Measurements from ENCODE around the gene SLC35A2.

The SLC35A2 gene

DNA sequence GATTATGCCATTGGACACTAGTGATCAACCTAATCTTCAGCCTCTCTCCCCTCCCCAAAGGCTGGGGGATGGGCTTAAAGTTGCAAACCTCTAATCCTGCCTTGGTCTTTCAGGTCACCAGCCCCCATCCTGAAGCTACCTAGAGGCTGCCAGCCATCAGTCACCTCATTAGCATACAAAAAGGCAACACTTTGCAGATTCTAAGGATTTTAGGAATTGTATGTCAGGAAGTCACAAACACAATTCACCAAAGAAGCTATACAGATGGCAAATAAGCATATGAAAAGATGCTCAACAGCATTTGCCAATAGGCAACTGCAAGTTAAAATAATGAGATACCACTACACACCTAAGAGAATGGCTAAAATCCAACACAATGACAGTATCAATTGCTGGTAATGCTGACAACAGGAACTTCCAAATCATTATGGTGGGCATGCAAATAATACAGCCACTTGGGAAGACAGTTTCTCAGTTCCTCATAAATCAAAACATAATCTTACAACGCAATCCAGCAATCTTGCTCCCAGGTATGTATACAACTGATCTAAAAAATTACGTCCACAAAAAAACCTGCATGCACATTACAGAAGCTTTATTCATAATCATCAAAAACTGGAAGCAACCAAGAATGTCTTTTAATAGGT lies 16.4 kb upstream of the SLC35A2 start:
- no peak for DNase-seq

DNA sequence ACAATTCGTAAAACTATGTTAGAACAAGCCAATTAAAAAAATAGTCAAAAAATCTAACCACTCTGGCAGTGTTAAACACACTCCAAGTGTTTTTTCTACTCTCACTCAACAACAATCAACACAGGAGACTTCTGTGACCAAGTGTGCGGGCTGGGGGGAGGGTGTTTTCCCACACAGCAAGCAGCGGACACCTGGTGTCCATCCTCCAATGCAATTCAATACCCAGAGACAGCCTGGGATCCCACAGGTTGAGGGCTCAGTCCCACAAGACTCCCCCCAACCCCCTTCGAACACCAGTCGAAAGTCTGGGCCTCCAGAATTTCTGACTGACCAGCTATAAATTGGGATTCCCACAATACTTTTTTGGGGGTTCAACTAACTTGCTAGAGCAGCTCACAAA lies 15.7 kb upstream of the SLC35A2 start:
- no peak for DNase-seq

DNA sequence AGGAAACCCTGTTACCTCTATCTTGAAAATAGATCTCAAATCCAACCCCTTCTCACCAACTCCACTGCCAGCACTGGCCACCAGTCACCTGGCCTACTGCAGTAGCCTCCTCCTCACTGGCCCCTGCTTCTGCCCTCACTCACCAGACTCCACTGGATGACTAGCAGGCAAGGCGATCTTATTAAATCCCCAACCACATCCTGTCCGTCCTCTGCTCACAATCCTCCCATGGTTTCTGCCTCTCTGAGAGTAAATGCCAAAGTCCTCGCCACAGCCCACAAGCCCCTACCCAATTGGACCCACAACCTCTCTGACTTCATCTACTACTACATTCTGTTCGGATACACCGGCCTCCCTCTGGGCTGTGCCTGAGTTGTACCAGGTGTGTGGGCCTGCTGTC lies 12.8 kb upstream of the SLC35A2 start:
- DNase-seq, result no peak

DNA sequence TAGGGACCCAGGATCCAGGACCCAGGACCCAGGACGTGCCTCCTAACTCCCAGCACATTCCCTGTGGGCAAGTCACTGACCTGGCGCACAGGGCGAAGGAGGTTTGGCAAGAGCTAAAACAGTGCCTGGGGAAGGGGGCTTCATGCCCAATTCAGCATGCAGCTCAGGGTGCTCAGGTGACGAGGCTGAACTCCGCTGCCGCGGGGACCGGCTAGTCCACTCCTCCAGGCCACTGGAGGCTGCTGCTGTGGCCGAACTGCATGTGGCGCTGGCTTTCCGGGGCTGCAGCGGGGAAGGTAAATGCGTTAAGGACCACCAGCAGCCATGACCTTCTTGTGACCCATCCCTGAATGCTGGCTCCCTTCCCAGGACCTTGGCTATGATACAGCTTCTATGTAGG lies 12.3 kb upstream of the SLC35A2 start:
- DNase-seq, result no peak

DNA sequence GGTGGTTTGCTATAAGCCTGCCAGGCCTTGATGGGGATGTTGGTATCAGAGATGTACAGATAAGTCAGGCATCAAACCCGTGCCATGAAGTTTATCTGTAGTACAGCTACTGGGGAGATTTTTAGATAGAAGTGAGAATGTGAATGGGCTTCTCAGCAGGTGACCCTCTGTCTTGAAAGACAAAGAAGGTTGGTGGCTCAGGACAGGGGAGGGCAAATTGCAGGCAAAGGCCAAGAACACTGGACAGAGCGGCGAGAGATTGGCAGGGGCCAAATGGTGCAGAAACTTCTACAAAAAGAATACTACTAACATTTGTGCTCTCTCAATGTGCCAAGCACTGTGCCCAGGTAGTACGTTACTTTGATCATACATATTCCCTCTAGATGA lies 9.3 kb upstream of the SLC35A2 start:
- DNase-seq, result no peak

DNA sequence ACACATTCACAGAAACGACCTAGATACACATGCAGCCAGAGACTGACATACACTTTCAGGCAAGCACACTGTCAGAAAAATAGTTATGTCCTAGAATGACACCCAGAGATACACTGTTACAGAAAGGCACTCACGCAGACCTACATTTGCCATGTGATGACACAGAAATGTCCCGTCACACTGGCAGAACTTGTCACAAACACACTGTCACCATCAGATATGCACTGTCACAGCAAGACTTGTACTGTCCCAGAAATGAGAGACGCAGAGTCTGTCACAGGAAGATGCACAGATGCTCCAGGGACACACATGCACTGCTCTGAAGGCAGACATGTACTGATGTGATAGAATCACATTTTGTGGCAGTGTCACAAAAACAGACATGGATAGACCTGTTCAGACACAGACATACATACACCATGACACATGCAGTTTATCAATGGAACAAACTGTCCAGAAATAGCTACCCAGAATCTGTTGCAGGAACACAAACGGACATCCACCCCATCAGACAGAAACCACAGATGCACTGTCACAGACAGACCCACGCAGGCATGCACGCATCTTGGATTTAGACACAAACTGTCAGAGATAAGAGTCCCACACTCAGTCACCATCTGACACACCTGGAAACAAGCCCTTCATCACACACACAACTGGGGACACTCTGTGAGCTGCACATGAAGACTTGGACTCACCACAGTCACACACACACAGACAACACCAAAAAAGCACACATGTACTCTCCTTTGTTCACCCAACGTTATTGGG lies 8.7 kb upstream of the SLC35A2 start:
- DNase-seq, result no peak

DNA sequence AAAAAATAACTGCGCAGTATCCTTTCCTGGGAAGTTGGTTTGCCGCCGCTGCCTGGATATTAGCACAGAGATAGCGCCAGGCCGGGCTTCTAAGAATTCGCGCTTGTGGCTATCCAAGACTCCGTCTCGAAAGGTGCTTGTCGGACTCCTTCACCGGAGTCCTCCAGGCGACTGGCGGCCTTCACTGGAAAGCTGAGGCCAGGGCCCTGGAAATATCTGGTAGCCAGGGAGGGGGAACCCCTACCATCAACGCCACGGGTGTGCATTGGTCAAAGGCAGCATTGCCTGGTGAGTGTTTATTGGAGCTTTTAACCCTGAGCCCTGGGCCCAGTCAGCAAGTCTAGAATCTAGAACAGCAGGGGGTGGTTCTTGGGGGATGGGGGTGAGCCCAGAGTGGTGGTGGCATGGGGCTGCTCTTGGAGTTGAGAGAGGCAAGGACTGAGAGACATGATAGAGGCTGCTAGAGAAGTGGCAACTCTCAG lies 8.0 kb upstream of the SLC35A2 start:
- no peak for DNase-seq

DNA sequence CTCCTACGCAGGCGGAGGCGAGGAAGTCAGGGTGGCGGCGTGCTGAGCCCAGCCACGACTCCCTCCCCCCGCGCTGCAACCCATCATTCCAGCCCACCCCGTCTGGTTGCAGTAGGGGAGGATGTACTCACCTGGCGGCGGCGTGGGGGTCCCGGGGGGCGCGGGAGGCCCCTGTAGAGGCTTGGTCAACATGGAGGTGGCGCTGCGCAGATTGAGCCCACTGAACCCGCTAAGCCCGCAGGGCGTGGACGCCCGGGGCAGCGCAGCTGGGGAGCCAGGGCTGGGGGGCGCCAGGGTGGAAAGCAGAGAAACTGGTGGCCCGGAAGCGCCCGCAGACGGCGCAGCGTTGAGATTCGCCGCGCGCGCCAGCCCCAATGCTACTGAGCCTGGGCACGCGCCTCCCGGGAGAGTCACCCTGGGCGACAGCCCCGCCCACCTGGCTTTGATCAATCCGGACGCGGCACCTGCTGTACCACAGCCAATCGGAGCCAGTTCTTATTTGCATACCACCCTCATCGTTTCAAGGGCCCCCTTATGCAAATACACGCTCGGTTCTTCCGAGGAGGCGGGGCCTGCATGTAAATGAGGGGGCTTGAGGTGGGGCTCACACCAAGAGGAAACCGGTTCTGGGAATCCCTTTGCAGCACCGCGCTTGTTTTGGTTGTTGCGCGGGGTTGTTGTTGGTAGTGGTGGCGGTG lies 7.3 kb upstream of the SLC35A2 start, which contains the start of gene PIM2:
Gene PIM2 (minus strand): TSS at position 382 of the 698 bp plus-strand sequence. CDS start 190 bp downstream, at position 192.
- DNase-seq, result peak; percentile 76

DNA sequence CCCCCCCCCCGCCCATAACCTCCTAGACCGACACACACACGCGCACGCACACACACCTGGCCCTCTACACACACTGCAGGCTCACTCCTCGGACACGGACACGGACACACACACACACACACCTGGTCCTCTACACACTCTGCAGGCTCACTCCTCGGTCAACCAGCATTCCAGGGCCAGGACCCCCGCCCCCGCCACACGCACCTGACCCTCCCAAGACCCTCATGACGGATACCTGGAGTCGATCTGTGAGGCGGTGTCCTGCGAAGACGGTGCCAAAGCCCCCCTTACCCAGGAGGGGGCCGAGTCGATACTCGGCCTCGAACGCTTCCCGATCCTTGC lies 6.8 kb upstream of the SLC35A2 start:
- DNase-seq, result no peak

DNA sequence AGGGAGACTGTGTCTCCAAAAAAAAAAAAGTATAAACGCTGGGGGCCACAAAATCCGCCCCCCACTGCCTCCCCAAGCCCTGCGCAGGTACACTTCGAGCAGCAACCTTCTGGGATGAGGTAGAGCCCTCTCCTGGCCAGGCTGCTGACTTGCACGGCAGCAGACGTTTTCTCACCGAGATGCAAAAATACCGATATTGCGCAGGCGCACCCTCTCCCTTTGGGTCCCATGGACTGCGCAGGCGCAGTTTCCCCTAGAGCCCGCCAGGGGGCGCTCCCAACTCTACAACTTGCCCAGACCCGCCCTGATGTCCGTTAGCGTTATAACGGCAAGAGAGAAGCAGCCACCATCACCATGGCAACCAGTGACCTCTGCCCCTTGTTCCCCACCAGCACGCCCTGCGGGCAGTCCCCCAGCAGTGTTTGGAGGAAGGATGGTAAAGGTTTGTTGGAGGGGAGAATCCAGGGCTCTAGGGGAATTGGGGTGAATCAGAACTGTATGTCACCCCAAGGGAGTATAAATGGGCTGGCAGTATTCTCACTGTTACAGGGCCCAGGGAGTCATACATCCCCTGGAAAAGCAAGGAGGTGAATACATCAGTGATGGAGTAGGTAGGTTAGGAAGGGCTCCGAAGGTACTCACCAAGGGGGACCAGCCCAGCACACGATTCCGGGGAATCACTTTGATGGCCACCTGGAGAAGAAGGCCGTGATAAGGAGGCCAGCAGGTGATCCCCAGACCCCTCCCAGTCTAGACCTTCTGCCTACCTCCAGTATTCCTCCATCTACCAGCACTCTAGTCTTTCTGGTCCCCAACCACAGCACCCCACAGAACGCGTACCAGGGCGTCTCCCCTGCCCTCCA lies 5.9 kb upstream of the SLC35A2 start:
- DNase-seq, result peak; percentile 85

DNA sequence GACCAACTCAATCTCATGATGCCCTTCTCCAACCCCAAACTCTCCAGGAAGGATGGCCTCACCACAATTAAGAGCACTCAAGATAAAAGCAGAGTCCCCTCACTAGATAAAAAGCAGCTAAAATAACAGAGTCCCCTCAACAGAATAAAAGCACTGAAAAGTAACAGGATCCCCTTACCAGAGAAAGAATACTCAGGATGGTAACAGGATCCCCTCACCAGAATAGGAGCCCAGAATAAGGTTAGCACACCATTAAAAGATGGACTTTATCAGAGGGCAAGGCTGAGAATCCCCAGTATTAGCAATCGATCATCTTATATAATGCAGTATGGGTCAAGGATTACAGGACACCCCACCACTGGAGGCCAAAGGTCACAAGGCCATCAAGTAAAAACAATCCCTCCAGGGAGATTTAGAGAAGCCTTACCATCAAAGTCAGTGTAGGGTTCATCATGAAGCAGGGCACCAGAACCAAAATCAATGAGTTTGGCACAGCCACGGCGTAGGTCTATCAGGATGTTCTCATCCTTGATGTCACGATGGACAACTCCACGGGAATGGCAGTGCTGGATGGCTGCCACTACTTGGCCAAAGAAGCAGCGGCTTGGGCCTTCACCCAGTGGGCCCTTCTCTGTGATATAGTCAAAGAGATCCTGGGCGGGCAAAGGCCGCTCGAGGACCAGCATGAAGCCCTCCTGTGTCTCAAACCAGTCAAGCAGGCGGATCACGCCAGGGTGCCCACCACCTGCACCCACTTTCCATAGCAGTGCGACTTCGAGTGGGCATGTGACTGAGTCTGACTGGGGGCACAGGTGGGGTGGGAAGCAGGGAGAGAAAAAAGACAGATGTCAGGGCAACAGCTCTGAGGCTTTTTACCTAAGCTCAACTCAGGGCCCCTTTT lies 3.4 kb upstream of the SLC35A2 start:
- no peak for DNase-seq

DNA sequence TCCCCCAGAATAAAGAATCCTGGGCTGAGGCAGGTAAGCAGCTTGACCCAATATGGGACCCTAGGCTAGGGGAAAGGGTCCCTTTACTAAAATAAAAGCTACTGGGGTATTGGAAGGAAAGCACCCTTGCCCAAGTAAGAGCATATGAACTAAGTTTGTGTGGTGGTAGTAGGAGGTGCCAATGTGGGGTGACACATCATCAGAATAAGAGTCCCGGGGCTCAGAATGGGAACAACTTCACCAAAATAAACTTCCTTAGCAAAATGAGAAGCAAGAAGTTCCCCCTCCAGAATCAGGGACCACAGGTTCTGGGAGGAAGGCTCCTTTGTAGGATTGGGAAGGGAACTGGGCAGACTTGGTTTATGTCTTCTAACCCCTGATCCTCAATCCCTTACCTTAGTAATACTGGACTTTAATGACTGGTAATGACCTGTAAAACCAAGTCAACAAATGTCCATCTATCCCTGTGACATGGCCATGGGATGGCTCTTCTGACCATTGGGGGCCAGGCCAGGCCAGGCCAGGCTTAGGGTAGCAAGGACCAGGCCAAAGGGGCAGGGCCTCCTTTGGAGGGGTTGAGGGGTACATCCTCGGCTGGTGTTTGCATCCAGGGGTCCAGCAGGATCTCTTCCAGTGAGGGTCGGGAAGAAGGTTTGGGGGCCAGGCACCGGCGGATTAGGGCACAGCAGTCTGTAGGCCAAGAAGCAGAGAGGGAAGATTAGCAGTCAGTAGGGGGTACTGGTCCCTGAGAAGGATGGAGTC lies 2.3 kb upstream of the SLC35A2 start:
- no peak for DNase-seq

DNA sequence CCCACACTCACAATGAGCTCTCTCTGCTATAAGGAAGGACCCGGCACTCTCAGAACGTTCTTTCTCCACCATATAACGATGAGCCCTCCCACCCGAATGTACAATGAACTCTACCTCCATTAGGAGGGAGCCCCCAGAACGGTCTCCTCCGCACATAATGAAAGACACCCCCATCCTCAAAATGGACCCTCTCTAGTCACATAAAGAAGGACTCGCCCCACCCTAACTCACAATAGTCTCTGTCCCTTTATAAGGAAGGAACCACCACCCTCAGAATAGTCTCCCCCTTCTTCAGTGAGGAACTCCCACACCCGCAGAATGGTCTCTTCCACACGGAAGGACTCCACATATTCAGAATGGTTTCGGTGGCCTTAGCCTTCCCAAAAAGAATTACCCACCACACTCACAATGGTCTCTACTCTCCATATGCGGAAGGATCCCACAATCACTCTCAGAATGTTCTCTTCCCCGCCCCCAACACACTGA lies 477 bp downstream of the SLC35A2 start:
- peak; percentile 36 for DNase-seq

DNA sequence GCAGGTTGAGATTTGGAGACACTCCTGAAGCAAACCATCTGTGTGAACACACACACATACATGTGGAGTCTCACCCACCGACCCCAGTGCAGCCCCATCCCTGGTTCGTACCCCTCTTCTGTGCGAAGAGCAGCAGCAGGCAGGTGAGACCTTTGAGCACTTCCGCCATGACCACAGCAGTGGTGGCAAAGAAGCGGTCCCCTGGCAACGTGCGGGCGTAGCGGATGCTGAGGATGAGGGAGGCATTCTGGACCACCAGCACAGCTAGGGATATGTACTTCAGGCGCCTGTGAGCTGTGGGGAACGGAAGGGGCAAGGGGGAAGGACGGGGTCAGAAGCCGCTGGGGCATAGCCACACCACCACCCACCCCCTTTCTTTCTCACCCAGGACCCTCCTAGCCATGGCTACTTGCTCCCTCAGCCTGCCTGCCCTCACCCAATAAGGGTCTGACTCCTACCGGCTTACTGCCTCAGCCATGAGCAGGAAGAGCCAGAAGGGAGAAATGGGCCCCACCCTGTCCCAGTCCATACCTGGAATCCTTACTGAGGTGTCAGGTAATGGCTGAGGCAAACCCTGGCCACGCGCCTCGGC lies 1.6 kb downstream of the SLC35A2 start:
- no peak for DNase-seq

DNA sequence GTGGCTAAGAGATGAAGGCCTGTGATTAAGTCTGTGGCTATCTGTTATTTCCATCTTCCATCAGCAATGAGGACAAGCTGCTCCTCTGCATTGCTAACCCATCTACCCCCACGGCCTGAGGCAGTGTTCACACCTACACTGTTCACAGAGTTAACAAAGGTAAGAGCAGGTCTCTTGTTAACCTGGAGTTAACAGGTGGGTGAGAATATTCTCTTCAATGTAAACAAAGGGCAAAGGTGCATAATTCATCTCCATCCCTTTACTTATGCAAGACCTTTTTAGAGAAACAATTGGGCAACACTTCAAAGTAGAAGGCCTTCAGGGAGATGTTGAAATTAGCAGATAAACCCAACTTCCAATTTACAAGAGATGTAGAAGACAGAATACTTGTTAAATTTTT lies 2.8 kb downstream of the SLC35A2 start:
- DNase-seq, result no peak

DNA sequence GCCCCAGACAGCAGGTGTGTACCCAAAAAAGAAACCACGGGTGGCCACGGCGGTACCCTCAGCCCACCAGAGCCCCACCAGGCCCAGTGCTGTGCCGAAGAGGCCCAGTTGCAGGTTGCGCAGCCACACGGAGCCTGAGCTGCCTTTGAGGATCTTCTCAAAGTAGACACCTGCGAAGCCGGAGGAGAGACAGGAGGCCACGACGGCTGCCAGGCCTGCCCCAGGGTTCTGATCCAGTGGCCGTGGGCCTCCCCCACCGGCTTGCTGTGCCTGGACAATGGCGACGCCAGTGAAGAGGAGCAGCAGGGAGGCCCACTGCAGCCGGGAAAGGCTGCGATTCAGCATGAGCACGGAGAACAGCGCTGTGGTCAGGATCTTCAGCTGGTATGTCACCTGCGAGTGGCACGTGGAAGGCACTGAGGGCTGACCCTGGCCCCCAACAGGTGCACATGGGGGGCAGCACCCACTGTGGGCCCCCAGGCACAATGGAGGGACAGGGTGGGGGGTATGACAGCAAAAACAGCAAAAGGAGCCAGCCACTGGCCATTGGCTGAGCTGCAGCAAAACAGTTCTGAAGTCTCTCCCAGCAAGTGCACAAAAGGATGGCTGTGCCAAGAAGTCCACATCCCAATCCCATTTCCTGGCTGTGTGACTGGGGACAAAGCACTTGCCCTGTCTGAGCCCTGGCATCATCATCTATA lies 6.2 kb downstream of the SLC35A2 start:
- no peak for DNase-seq

DNA sequence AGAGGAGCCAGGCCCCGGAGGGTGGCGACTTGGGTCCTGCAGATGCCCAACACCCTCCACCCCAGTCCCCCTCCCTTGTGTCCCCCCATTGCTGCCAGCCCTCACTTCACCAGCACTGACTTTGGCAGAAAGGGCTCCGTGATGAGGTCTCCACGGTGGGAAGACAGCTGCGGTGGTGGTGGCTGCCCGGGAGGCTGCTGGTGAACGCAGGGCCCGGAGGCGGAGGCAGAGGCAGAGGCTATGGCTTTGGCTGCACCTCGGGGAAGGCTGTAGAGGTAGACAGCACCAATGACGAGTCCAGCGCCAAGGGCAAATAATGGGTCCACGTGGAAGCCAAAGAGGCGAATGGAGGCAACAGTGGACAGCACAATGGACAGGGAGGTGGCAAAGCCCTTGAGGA lies 6.8 kb downstream of the SLC35A2 start:
- DNase-seq, result no peak

DNA sequence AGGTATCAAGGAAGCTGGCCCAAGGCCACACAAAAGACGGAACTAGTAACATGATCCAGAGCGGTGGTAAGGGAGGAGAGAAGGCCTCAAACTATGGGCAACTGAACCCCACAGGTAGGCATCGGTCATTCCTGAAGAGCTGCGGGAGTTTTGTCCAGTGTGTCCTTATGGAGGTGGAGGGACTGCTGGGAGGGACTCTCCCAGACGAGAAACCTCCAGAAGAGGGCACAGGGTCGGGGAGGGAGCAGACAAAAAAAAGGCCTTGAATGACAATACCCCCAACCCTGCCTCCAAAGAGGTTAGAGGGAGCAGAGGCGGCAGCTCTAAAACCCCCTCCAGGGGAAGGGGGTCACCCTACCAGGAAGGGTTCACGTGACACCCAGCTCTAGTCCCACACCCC lies 7.3 kb downstream of the SLC35A2 start:
- no peak for DNase-seq

DNA sequence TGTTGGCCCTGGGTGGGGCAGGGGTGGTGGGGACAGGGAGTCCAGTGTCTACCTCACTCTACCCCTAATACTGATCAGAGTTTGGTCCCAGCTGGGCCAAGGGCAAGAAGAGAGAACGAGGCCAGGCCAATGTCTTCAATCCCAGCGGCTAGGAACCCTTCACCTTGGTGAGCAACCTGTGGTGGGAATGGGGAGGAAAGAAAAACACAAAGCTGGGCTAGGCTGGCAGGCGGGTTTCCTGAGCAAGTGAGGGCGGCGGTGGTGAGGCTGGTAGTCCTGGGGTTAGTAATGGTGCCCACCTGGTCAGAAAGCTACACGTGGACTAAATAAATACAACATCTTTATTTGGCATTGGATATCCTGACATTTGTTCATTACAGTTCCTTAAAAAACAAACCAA lies 8.2 kb downstream of the SLC35A2 start:
- DNase-seq, result no peak

DNA sequence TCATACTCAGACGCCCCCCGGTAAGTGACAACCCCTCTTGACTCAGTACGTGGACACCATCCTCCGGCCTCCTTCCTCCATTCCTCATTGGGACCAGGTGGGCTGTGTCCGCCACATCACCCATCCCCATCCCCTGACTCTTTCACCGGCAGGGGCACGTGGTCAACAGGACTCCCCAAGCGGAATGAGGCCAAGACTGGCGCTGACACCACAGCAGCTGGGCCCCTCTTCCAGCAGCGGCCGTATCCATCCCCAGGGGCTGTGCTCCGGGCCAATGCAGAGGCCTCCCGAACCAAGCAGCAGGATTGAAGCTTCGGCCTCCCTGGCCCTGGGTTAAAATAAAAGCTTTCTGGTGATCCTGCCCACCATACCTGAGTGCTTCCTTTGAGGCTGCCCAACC lies 8.7 kb downstream of the SLC35A2 start:
- no peak for DNase-seq
